ENCODE results near the gene ANTKMT. TPM values are rescaled to one million over a fixed set of nuclear protein-coding genes. Genes with fewer than 3 reads are reported as not detected.

ANTKMT gene
- total RNA-seq, 1 donor from 2014 or later: 41.3 TPM

DNA sequence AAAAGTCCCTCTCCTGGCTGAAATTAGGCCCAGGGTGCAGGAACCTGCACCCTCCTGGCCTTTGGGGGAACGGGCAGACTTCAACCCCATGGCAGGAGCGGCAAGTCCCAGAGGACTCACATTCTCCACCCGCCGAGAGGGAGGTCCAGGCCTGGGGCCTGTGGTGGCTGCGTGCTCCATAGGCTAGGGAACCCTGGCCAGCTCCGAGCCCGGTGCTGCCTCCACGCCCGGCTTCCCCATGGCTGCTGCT, 5.2 kb downstream of the ANTKMT start:
- Mint-ChIP-seq H3K36me3 (ENCODE audit: low read depth) (no peaks in the 10 kb centered on the region), H3K9me3 (no peaks in the 10 kb centered on the region), H3K27ac (no peak overlapping the region), H3K27me3 (ENCODE audit: insufficient read depth) (peaks cover 3% of the 10 kb centered on the region), H3K4me3 (no peak overlapping the region), H3K4me1 (ENCODE audit: low read depth) (no peaks in the 10 kb centered on the region)
- intact Hi-C loops (cut with micrococcal nuclease): no loop called here
- no peak for DNase-seq (ENCODE audit: low spot score)

DNA sequence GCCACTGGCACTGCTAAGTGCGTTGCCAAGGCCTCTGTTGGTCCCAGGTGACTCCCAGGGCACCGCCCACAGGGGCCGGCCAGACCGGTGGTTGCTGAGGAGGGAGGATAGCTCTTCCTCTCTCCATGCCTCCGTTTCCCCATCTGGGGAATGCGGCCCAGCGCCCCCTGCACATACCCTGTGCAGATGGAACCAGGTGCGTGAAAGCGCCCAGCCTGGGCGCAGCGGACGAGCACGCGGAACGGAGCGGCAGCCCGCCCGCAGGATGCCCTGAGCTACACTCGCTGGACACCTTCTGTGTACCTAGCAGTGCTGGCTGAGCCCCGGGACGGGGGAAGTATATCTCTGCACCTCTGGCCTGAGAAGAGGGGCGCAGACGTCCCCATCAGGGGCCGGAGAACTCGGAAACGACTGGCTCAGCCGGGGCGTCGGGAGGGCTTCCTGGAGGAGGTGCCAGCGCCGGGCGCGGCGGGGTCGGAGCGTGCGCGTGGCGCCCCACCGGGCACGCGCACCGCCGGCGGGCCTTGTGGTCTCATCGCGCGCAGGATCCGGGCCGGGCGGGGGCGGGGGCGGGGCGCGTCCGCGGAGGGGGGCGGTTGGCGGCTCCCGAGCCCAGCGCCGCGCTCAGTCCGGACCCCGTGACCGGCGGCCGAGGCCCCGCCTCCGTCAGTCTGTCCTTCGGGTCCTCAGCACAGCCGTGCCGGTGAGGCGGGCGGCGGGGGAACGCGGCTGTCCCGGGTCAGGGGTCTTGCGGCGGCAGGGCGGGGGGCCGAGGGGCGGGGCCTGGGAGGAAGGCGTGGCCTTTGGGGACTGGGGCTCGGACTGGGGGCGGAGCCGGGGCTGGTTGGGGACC, 5.7 kb downstream of the ANTKMT start, which contains the start of the genes CCDC78 and HAGHL:
Gene CCDC78 (minus strand): TSS at position 6 of the 853 bp plus-strand sequence. CDS start 76 bp downstream, outside the sequence.
Gene HAGHL (plus strand): TSS at position 669 of the 853 bp plus-strand sequence. CDS start 404 bp downstream, outside the sequence.
- Mint-ChIP-seq H3K4me3 (peak within 1 kb of the TSS; percentile 75), H3K27ac (no peak within 1 kb of the TSS), H3K9me3 (no peaks in the 10 kb centered on the region), H3K27me3 (ENCODE audit: insufficient read depth) (peaks cover 3% of the 10 kb centered on the region), H3K36me3 (ENCODE audit: low read depth) (no peaks in the 10 kb centered on the region), H3K4me1 (ENCODE audit: low read depth) (no peaks in the 10 kb centered on the region)
- intact Hi-C loops (cut with micrococcal nuclease): no loop called here
- DNase-seq (ENCODE audit: low spot score): peak; percentile 38

DNA sequence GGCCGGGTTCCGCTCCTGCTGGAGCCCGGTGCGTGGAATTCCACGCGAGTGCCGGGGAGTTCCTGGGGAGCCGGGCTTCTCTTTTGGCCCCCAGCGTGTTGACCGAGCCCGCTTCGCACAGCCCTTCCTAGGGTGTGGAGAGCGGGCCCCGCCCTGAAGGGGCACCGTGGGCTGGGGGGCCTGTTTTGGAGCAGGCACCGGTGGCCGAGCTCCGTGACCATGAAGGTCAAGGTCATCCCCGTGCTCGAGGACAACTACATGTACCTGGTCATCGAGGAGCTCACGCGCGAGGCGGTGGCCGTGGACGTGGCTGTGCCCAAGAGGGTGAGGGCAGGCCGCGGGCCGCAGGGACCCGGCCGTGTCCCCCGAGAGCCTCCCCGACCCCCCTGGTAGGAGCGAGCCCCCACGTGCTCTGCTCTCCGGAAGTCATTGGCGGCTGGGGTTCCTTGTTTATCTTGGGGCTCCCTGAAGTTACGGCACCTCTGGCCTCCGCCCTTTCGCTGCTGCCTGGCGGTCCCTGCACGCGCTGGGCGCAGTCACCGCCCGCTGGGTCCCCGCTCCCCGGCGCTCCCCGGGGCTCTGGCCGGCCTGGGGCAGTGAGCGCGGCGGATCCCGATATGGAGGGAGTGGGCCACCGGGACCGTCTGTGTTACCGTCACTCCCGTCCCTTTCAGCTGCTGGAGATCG, 6.5 kb downstream of the ANTKMT start:
- Mint-ChIP-seq H3K4me3 (peak overlapping the region; percentile 49), H3K27ac (no peak overlapping the region), H3K27me3 (ENCODE audit: insufficient read depth) (peaks cover 3% of the 10 kb centered on the region), H3K9me3 (no peaks in the 10 kb centered on the region), H3K4me1 (ENCODE audit: low read depth) (no peaks in the 10 kb centered on the region), H3K36me3 (ENCODE audit: low read depth) (no peaks in the 10 kb centered on the region)
- intact Hi-C loops (cut with micrococcal nuclease): no loop called here
- no peak for DNase-seq (ENCODE audit: low spot score)

DNA sequence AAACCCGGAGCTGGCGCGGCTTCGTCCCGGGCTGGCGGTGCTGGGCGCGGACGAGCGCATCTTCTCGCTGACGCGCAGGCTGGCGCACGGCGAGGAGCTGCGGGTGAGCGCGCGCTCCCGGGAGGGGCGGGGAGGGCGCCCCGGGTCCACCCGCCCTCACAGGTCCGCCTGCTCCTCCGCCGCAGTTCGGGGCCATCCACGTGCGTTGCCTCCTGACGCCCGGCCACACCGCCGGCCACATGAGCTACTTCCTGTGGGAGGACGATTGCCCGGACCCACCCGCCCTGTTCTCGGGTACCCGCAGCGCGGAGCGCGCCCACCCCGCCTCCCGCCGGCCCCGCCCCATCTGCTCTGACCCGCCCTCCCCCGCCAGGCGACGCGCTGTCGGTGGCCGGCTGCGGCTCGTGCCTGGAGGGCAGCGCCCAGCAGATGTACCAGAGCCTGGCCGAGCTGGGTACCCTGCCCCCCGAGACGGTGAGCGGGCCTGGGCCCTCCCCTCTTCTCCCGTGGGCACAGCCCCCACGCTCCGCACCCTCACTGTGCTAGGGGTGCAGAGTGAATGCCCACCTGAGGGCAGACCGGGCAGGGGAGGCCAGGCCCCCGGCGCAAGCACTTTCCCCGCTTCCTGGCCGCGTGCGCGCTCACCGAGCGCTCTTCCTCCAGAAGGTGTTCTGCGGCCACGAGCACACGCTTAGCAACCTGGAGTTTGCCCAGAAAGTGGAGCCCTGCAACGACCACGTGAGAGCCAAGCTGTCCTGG, 7.4 kb downstream of the ANTKMT start:
- H3K9me3 Mint-ChIP-seq: no peaks in the 10 kb centered on the region
- intact Hi-C loops (cut with micrococcal nuclease): no loop called here
- no peak overlapping the region for H3K27ac Mint-ChIP-seq
- peak; percentile 57 for DNase-seq (ENCODE audit: low spot score)
- no peaks in the 10 kb centered on the region for H3K4me1 Mint-ChIP-seq (ENCODE audit: low read depth)
- peak overlapping the region; percentile 26 for H3K4me3 Mint-ChIP-seq
- no peaks in the 10 kb centered on the region for H3K36me3 Mint-ChIP-seq (ENCODE audit: low read depth)
- peaks cover 3% of the 10 kb centered on the region for H3K27me3 Mint-ChIP-seq (ENCODE audit: insufficient read depth)

DNA sequence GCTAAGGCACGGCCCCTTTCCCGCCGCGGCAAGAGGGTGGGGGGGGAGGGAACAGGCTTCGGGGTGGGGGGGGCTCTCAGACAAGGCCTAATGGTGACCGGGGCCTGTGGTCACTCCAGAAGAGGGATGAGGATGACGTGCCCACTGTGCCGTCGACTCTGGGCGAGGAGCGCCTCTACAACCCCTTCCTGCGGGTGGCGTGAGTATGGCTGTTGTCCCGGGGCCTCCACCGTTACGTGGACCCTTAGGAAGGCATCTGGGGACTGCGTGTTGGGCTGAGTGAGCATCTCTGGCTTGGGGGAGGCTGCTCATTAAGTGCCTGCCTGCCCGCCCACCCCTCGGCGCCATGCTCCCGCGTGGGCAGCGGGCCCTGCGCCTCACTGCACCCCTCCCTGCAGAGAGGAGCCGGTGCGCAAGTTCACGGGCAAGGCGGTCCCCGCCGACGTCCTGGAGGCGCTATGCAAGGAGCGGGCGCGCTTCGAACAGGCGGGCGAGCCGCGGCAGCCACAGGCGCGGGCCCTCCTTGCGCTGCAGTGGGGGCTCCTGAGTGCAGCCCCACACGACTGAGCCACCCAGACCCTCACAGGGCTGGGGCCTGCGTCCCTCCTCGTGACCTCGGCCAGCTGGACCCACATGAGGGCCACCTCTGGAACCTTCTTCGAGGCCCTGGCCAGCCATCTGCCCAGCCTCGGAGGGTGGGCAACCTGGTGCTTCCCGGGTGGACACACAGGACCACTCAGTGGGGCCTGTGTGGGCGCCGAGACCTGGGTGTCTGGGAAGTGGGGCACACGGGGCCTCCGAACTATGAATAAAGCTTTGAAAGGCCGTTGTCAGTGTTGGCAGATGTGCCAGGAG, 8.2 kb downstream of the ANTKMT start:
- DNase-seq (ENCODE audit: low spot score): no peak
- H3K36me3 Mint-ChIP-seq (ENCODE audit: low read depth): no peaks in the 10 kb centered on the region
- H3K9me3 Mint-ChIP-seq: no peaks in the 10 kb centered on the region
- intact Hi-C loops (cut with micrococcal nuclease): no loop called here
- peaks cover 3% of the 10 kb centered on the region for H3K27me3 Mint-ChIP-seq (ENCODE audit: insufficient read depth)
- H3K27ac Mint-ChIP-seq: no peak overlapping the region
- no peak overlapping the region for H3K4me3 Mint-ChIP-seq
- no peaks in the 10 kb centered on the region for H3K4me1 Mint-ChIP-seq (ENCODE audit: low read depth)

DNA sequence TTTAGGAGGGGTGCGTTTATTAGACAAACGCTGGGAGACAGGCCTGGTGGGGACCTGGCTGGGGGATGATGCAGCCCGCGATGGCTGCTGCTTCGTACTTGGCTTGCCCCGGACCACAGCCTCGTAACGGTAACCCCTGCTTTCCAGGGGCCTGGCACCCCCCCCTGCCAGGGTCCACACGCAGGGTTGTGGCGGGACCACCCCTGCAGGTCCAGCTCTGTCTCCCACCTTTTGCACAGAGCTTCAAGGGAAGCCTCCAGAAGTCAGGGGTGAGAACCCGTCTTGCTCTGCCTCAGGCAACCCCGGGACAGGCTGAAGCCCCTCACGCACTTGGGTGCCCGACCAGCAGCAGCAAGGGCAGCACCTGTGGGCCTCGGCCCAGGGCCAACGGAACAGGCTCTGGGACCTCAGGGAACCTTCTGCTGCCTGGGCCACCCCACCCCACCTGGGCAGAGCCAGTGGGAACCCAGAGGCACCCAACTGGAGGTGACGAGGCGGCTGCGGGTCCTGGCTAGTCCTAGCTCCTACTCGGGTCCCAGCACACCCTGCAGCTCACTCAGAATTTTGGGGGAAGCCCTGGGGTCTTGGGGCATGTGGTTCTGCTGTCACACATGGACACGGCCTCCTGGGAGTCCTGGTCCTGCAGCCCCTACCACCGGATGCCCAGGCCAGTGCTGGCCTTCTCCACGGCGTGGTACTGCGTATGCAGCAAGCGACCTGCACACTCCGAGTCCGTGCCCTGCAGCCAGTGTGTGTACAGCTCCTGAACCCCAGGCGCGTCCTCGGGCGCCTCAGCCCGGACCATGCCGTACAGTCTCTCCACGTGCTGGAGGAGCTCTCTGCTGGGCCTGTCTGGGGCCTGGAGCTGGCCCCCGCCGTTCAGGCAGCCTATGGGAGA, 9.1 kb downstream of the ANTKMT start:
- Mint-ChIP-seq H3K4me3 (peak overlapping the region; percentile 15), H3K4me1 (ENCODE audit: low read depth) (no peaks in the 10 kb centered on the region), H3K27ac (no peak overlapping the region), H3K36me3 (ENCODE audit: low read depth) (no peaks in the 10 kb centered on the region), H3K27me3 (ENCODE audit: insufficient read depth) (peaks cover 2% of the 10 kb centered on the region), H3K9me3 (no peaks in the 10 kb centered on the region)
- DNase-seq (ENCODE audit: low spot score): no peak
- intact Hi-C loops (cut with micrococcal nuclease): no loop called here

DNA sequence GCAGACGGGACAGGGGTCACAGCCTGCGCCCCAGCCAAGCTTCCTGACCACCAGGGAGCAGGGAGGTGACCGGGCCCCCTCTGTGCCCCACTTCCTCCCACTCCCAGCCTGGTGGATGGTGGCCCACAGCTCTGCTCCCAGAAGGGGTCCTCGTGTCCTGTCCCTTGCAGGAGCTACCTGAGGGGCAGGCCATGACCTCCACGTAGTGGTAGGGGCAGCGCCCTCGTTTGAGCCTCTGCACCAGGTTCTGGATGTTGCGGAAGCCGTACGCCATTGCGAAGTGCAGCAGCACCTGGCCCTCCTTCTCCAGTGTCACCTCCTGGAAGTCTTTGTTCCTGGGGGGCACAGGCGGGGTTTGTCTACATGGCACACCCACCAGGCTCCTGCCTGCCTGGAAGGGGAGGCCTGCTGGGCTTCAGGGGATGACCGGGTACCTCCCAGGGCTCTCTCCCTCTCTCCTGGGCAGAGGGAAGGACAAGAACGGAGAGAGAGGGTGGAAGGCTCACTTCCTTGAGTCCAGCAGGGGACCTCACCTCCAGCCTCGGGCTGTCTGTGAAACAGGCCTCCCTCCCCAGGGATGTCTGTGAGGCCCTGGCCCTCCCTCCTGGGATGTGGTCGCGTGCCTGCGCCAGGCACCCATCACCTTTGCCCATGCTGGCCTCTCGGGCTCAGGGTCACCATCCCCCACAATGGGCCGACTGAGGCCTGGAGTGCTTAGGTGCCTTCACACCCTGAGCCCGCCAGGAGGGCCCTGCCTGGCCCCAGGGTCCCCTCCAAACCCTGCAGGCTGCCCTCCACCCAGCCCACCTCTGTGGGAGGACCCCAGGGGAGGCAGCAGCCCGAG, 9.9 kb downstream of the ANTKMT start:
- no peak for DNase-seq (ENCODE audit: low spot score)
- Mint-ChIP-seq H3K27ac (no peak overlapping the region), H3K9me3 (no peaks in the 10 kb centered on the region), H3K4me3 (no peak overlapping the region), H3K36me3 (ENCODE audit: low read depth) (peaks cover 6% of the 10 kb centered on the region), H3K4me1 (ENCODE audit: low read depth) (peaks cover 7% of the 10 kb centered on the region), H3K27me3 (ENCODE audit: insufficient read depth) (no peaks in the 10 kb centered on the region)
- intact Hi-C loops (cut with micrococcal nuclease): no loop called here

DNA sequence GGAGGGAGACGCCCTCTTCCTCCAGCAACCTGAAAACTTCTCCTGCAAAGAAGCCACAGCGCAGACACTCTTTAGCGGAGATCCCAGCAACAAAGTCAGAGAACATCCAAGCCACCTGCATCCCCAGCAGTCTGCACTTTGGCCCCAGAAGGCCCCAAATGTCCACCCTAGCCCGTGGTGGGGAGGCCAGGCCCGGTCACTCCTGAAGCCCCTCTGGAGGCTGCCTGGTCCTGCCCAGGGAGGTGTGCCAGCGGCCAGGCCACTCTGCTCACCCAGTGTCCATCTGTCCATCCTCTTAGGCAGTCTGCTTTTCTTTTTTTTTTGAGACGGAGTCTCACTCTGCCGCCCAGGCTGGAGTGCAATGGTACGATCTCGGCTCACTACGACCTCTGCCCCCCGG, 11.4 kb downstream of the ANTKMT start:
- Mint-ChIP-seq H3K4me3 (no peak overlapping the region), H3K27me3 (ENCODE audit: insufficient read depth) (no peaks in the 10 kb centered on the region), H3K36me3 (ENCODE audit: low read depth) (peaks cover 11% of the 10 kb centered on the region), H3K4me1 (ENCODE audit: low read depth) (peaks cover 13% of the 10 kb centered on the region), H3K9me3 (no peaks in the 10 kb centered on the region), H3K27ac (no peak overlapping the region)
- DNase-seq (ENCODE audit: low spot score): no peak
- intact Hi-C loops (cut with micrococcal nuclease): no loop called here

DNA sequence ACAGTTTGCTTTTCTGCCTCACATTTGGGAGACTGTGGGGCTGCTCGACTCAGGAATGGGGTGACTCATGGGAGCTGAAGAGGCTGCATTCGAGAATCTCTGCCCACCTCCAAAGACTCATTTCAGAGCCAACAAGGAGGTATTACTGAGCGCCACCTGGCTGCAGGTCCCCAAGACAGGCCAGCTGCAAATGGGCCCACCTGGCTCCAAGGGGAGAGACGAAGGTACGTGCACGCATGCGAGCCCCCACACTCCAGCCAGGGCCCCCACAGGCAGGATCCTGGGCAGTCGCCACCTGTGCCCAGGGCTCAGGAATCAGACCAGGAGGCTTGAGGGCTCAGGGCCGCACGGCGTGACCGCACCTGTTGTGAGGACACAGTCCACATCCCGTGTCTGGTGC, 12.0 kb downstream of the ANTKMT start:
- Mint-ChIP-seq H3K36me3 (ENCODE audit: low read depth) (peaks cover 13% of the 10 kb centered on the region), H3K27ac (no peak overlapping the region), H3K4me3 (no peak overlapping the region), H3K9me3 (no peaks in the 10 kb centered on the region), H3K27me3 (ENCODE audit: insufficient read depth) (no peaks in the 10 kb centered on the region), H3K4me1 (ENCODE audit: low read depth) (peaks cover 15% of the 10 kb centered on the region)
- DNase-seq (ENCODE audit: low spot score): no peak
- intact Hi-C loops (cut with micrococcal nuclease): no loop called here

DNA sequence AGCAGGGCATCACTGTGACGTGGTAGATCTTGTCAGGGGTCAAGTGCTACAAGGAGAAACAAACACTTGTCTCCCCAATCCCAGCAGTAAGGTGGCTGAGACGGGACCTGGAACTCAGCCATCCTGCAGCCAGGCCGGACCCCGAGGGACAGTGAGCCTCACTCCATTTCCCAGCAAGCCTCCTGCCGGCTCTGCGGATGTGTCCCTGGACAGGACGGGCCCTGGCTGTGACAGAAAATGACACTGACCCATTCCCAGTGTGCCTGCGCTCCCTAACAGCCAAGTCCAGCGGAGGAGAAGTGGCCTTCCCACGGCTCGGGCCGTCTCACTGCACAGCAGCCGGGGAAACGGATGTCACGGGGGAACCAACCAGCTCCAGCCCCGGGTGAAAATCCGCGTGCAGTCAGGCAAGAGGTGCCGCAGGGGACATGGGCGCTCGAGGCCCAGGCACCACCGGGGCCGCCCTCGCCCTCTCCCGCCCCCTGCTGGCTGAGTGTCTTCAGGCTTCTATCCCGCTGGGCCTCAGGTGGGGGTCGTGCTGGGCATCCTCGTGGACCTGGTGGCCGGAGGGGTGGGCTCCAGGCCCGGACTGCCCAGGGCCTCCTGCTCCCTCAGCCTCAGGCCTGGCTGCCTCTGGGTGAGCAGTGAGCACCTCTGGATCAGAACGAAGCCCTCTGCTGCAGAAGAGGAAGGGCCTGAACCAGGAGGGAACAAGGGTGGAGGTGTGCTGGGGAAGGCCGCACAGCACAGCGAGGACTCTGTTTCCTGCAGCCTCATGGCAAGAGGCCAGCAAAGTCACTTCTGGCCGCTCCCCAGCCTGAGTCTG, 12.6 kb downstream of the ANTKMT start:
- Mint-ChIP-seq H3K27ac (no peak overlapping the region), H3K4me3 (no peak overlapping the region), H3K4me1 (ENCODE audit: low read depth) (peaks cover 17% of the 10 kb centered on the region), H3K36me3 (ENCODE audit: low read depth) (peaks cover 15% of the 10 kb centered on the region), H3K27me3 (ENCODE audit: insufficient read depth) (no peaks in the 10 kb centered on the region), H3K9me3 (no peaks in the 10 kb centered on the region)
- DNase-seq (ENCODE audit: low spot score): no peak
- intact Hi-C loops (cut with micrococcal nuclease): no loop called here
